DND-41 (cell line): ENCODE measurements around the gene GALNT18.

ENCODE experiments used
- ATAC-seq: fragments of 200-7000 bp; cut with Tn5 transposase; 3 replicates; pipeline ENCODE4 v1.9.1; 2021; ENCODE audit warnings: low read depth; ENCODE audit not compliant: insufficient read depth
- DNase-seq: peaks from one replicate; pipeline ENCODE4 v3.0.0-alpha.2; 2020
- H2AFZ ChIP-seq: 2 replicates; pipeline ENCODE4 v1.6.0; 2012; ENCODE audit warnings: low read depth, low read length
- H3K27ac ChIP-seq: 2 replicates; pipeline ENCODE4 v1.5.1; 2012; ENCODE audit warnings: low read length, inconsistent platforms
- H3K27me3 ChIP-seq: fragments of 200-600 bp; sonication (generic); 2 replicates; pipeline ENCODE4 v1.6.0; 2012; ENCODE audit warnings: low read length, mild to moderate bottlenecking, inconsistent platforms; ENCODE audit not compliant: insufficient read depth, poor library complexity
- H3K36me3 ChIP-seq: 2 replicates; pipeline ENCODE4 v1.5.1; 2012; ENCODE audit warnings: low read length, inconsistent platforms; ENCODE audit not compliant: insufficient read depth
- H3K4me1 ChIP-seq: 2 replicates; pipeline ENCODE4 v1.5.1; 2012; ENCODE audit warnings: mild to moderate bottlenecking, low read length; ENCODE audit not compliant: insufficient read depth
- H3K4me2 ChIP-seq: 2 replicates; pipeline ENCODE4 v1.6.0; 2012; ENCODE audit warnings: mild to moderate bottlenecking, moderate library complexity, low read length, inconsistent platforms; ENCODE audit not compliant: insufficient read depth
- H3K4me3 ChIP-seq, 2 experiments: fragments of 200-600 bp in 1 of 2; shearing (Covaris generic) in 1 of 2; 2 replicates each; pipeline ENCODE4 v1.5.1; 2012 to 2016; ENCODE audit warnings: inconsistent platforms in 2 of 2, low read length in 2 of 2, mild to moderate bottlenecking in 2 of 2, low read depth in 1 of 2, moderate library complexity in 1 of 2
- H3K79me2 ChIP-seq: 2 replicates; pipeline ENCODE4 v1.6.0; 2012; ENCODE audit warnings: low read length, inconsistent platforms; ENCODE audit not compliant: insufficient read depth
- H3K9ac ChIP-seq: 2 replicates; pipeline ENCODE4 v1.6.0; 2012; ENCODE audit warnings: low read depth, mild to moderate bottlenecking, inconsistent platforms, low read length, moderate library complexity
- H3K9me3 ChIP-seq: 2 replicates; pipeline ENCODE4 v1.5.1; 2012; ENCODE audit warnings: low read length, moderate library complexity, mild to moderate bottlenecking, inconsistent platforms; ENCODE audit not compliant: insufficient read depth, severe bottlenecking
- H4K20me1 ChIP-seq: 2 replicates; pipeline ENCODE4 v1.6.0; 2012; ENCODE audit warnings: low read length; ENCODE audit not compliant: insufficient read depth
- EZH2 ChIP-seq: IDR thresholded peaks from 3 replicates; pipeline ENCODE4 v1.6.1; 2012; ENCODE audit warnings: borderline replicate concordance, low read depth, mild to moderate bottlenecking, moderate library complexity, low read length, inconsistent platforms; ENCODE audit not compliant: severe bottlenecking
- TF ChIP-seq, protein P1 (sequence below): IDR thresholded peaks from 2 replicates; pipeline ENCODE4 v1.5.1; 2012; ENCODE audit warnings: borderline replicate concordance, low read length, moderate library complexity, mild to moderate bottlenecking; ENCODE audit not compliant: poor library complexity, severe bottlenecking; ENCODE audit errors: extremely low read depth

GALNT18 gene

DNA sequence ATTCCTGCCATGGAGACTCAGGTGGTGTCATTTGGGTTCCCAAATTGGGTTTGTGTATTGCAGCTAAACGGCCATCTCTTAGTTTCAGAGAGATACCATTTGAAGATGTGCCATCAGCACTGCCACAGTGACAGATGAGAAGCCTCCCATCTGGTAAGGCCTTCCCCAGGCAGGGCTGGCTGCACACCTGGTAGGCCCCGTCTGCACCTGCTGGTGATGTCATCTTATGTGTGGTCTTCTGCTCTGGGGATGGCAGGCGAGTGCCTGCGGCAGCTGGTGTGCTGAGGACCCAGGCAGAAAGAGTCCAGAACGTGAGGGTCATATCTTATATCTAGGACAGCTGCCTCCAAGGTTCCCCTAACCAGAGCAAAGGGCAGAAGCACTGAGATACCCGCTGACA is 369.4 kb downstream of the GALNT18 start:
- no peak for TF ChIP-seq EZH2
- TF ChIP-seq, protein P1, sequence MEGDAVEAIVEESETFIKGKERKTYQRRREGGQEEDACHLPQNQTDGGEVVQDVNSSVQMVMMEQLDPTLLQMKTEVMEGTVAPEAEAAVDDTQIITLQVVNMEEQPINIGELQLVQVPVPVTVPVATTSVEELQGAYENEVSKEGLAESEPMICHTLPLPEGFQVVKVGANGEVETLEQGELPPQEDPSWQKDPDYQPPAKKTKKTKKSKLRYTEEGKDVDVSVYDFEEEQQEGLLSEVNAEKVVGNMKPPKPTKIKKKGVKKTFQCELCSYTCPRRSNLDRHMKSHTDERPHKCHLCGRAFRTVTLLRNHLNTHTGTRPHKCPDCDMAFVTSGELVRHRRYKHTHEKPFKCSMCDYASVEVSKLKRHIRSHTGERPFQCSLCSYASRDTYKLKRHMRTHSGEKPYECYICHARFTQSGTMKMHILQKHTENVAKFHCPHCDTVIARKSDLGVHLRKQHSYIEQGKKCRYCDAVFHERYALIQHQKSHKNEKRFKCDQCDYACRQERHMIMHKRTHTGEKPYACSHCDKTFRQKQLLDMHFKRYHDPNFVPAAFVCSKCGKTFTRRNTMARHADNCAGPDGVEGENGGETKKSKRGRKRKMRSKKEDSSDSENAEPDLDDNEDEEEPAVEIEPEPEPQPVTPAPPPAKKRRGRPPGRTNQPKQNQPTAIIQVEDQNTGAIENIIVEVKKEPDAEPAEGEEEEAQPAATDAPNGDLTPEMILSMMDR: no peak
- Histone ChIP-seq H3K4me1 (no peaks in the 10 kb centered on the region), H3K79me2 (no peaks in the 10 kb centered on the region), H3K9ac (no peak overlapping the region), H3K4me3 (no peak overlapping the region), H3K27ac (no peak overlapping the region), H3K27me3 (peaks cover 12% of the 10 kb centered on the region), H4K20me1 (no peaks in the 10 kb centered on the region; the same call in 1 of the 2 replicates), H3K9me3 (no peaks in the 10 kb centered on the region), H2AFZ (no peak overlapping the region), H3K4me2 (no peak overlapping the region), H3K36me3 (no peaks in the 10 kb centered on the region)
- ATAC-seq (no peak), DNase-seq (no peak)

DNA sequence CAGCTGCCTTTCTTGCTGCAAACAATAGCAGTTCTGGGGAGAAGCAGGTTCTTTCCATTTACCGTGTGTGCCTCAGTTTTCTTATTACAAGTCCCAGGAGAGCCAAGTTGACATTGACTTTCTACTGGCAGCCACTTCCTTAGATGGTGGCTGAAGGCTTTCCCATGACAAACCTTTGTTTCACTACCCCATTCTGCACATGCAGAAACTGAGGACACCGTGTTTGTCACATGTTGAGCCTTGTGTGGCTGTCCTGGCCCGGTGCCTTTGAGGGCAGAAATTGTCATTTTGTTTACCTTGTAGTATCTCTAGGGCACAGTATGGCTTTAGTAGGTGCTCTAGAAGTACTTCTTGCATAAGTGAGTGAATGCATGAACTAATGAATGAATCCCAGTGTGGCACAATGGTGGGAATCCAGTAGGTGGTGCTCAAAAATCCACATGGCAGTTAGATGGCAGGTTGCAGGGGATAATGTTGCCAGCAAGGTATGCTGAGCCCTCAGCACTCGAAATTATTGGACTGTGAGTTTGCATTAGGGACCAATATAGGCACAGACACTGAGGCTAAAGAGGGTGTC is 370.3 kb downstream of the GALNT18 start:
- H2AFZ ChIP-seq: no peak overlapping the region
- peaks cover 10% of the 10 kb centered on the region for H3K27me3 ChIP-seq
- TF ChIP-seq EZH2: no peak
- TF ChIP-seq, protein P1: no peak
- ATAC-seq (no peak), DNase-seq (no peak)
- no peaks in the 10 kb centered on the region for H3K4me1 ChIP-seq
- no peaks in the 10 kb centered on the region for H3K36me3 ChIP-seq
- H4K20me1 ChIP-seq: no peaks in the 10 kb centered on the region; the same call in 1 of the 2 replicates
- no peak overlapping the region for H3K4me3 ChIP-seq
- H3K9me3 ChIP-seq: no peaks in the 10 kb centered on the region
- H3K4me2 ChIP-seq: no peak overlapping the region
- no peak overlapping the region for H3K27ac ChIP-seq
- no peak overlapping the region for H3K9ac ChIP-seq
- no peaks in the 10 kb centered on the region for H3K79me2 ChIP-seq

DNA sequence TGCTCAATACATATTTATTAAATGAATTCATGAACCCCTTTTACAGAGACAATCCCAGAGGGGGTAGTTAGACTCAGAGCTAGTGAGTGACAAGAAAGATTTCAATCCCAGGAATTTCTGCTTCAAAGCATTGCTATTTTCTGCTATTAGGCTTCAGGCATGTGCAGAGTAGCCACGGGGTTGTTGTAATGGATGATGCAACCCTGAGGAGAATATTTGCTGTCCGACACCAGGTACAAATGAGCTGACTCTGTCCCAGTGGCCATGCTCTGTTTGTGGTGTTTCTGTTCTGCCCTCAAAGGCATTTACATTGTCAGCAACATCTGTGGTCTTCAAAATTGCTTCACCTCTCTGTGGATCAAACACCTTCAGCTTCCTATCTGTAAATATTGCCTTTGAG is 371.3 kb downstream of the GALNT18 start:
- TF ChIP-seq, protein P1: no peak
- no peaks in the 10 kb centered on the region for H3K4me1 ChIP-seq
- no peaks in the 10 kb centered on the region for H3K79me2 ChIP-seq
- no peak overlapping the region for H3K27ac ChIP-seq
- no peaks in the 10 kb centered on the region for H3K9me3 ChIP-seq
- no peak overlapping the region for H2AFZ ChIP-seq
- H3K36me3 ChIP-seq: no peaks in the 10 kb centered on the region
- peaks cover 5% of the 10 kb centered on the region for H3K27me3 ChIP-seq
- ATAC-seq (no peak), DNase-seq (no peak)
- no peak overlapping the region for H3K9ac ChIP-seq
- H3K4me2 ChIP-seq: no peak overlapping the region
- H4K20me1 ChIP-seq: no peaks in the 10 kb centered on the region; the same call in 1 of the 2 replicates
- no peak overlapping the region for H3K4me3 ChIP-seq

DNA sequence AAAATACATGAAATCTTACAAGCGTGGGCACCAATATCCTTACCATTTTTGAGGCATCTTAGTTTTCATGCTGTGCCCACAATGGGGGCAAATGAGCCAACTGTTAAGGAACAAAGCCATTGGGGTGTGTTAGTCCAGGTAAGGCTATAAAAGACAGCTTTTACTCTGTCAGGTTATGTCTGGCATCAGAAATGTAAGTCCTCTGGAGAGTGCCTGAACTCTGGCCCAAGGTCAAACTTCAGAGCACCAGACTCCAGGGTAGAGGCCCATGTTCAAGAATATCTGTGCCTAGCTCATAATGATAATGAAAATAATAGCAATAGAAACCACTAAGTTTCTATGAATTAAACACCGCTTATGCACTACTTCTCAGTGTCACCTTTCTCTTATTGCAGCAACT is 374.2 kb downstream of the GALNT18 start:
- Histone ChIP-seq H3K27me3 (peaks cover 2% of the 10 kb centered on the region), H3K4me3 (no peak overlapping the region), H3K79me2 (no peaks in the 10 kb centered on the region), H2AFZ (no peak overlapping the region), H3K4me2 (no peak overlapping the region), H4K20me1 (no peaks in the 10 kb centered on the region; the same call in 1 of the 2 replicates), H3K4me1 (no peaks in the 10 kb centered on the region), H3K9me3 (no peaks in the 10 kb centered on the region), H3K27ac (no peak overlapping the region), H3K9ac (no peak overlapping the region), H3K36me3 (no peaks in the 10 kb centered on the region)
- no peak for TF ChIP-seq EZH2
- ATAC-seq: no peak
- no peak for DNase-seq
